LNCaP clone FGC (cell line): ENCODE data around the gene MFSD6.

Experiments
- DNase-seq: peaks from one replicate; pipeline ENCODE4 v3.0.0-alpha.2; 2011; ENCODE audit warnings: low read depth
- H3K4me3 ChIP-seq: 2 replicates; pipeline ENCODE4 v1.5.1; 2011; ENCODE audit warnings: mild to moderate bottlenecking, low read depth, low read length, control low read depth
- CTCF ChIP-seq: IDR thresholded peaks from 2 replicates; pipeline ENCODE4 v1.5.1; 2012; ENCODE audit warnings: mild to moderate bottlenecking; ENCODE audit not compliant: control insufficient read depth, insufficient read depth; ENCODE audit errors: extremely low read depth

MFSD6 gene

DNA sequence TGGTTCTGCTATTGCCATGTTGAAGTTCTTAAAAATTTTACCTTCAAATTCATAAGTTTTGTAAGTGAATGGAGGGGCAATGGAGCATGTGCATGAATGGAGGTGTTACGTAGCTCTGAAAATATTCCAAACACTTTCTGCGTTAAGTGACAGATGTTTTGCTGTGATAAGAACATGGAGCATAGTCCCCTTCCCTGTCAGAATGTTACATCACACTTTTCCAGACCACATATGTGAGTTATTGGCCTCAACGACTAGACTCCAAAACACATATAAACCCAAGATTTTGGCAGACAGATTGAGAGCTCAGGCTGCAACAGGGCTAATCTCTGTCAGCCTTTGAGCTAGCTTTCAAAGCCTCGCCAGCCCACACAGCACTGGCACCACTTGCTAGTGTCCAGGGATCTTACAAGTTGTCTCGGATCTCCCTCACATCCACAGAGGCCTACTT, 27.2 kb upstream of the MFSD6 start:
- no peak for DNase-seq
- TF ChIP-seq CTCF = no peak

DNA sequence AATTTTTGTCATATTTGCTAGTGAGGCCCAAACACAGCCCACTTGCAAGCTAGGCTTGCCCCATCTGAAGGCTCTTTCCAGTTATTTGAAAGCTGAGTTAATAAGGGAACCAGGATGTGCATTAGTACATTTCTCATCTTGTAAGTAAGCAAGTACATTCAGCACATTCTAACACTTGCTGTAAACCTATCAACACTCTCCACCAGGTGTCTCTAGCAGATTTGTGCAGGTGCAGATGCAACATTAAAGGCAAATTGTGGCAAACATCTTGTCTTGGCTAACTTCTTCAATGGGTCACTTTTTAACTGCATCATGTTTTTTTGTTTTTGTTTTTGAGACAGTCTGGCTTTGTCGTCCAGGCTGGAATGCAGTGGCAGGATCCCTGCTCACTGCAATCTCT, 25.3 kb upstream of the MFSD6 start:
- DNase-seq = peak; percentile 67
- H3K4me3 ChIP-seq = no peak overlapping the region
- peak; percentile 53 for TF ChIP-seq CTCF

More for the DNA sequence above, 27.2 kb upstream of the MFSD6 start:
- no peak overlapping the region for H3K4me3 ChIP-seq

DNA sequence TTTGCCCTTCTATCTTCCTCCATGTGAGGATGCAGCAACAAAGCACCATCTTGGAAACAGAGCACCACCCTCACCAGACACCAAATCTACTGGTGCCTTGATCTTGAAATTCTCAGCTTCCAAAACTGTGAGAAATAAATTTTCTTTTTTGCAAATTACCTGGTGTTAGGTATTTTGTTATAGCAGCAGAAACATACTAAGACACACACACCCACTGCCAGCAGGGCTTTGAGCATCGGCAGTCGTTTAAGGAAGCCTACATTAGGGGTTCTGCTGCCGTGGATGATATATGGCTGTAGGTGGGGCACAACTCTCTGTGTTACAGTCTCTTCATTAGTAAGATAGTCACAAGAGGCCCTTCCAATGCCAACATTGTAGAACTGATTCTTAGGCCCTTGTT, 20.7 kb upstream of the MFSD6 start:
- no peak overlapping the region for H3K4me3 ChIP-seq
- no peak for DNase-seq
- no peak for TF ChIP-seq CTCF

GRCh38 chr2:190396271-190396670, 11.9 kb upstream of the MFSD6 start:
- TF ChIP-seq CTCF = no peak

DNA sequence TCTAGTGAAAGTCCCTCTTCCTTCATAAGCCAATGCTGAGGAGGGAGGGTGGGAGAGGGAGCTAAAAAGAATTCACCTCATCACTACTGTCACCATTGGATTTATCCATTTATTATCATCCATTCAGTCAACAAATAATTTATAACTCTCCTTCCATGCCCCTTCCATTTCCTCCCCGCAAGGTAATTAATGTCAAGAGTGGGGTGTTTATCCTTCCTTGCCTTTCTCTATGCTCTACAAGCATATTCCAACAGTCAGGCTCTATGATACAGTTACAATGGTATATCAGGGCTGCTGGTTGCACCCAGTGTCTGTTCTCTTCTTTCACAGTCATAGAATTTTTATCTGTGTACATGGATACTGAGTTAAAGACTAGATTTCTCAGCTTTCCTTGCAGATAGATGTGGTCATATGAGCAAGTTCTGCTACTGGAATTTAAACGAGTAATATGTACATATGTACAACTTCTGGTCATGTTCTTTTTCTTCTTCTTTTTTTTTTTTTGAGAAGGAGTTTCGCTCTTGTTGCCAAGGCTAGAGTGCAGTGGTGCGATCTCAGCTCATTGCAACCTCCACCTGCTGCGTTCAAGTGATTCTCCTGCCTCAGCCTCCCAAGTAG, 5.1 kb upstream of the MFSD6 start:
- TF ChIP-seq CTCF = no peak

More at GRCh38 chr2:190396271-190396670, 11.9 kb upstream of the MFSD6 start:
- no peak overlapping the region for H3K4me3 ChIP-seq
- no peak for DNase-seq

DNA sequence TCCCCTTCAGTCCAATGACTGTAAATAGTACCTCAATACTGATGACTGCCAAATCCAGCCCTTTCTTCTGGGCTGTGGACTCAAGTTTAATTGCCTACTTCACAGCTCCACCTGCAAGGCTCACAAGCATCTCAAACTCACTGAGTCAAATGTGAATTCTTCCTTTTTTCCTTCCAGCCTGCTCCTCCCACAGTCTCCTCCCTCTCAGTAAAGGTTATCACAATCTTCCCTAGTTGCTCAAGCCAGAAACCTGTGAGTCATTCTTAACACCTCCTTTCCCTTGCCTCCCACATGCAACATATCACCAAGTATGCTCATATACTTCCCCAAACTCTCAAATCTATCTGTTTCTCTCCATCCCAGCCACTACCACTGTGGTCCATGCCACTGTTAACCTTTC, 3.7 kb upstream of the MFSD6 start:
- no peak overlapping the region for H3K4me3 ChIP-seq
- no peak for TF ChIP-seq CTCF
- no peak for DNase-seq

More for the DNA sequence above, 5.1 kb upstream of the MFSD6 start:
- H3K4me3 ChIP-seq = no peak overlapping the region
- DNase-seq = no peak

DNA sequence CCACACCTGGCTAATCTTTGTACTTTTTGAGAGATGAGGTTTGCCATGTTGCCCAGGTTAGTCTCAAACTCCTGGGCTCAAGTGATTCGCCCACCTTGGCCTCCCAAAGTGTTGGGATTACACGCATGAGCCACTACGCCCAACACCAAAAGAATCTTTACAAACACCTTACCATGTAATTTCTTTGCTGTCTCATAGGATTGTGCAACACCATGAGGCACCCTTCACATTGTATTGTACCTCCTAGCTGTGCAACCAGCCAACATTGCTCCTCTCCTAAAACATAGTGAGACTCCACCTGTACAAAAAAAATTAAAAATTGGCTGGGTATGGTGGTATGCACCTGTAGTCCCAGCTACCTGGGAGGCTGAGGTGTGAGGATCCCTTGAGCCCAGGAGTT, 3.1 kb upstream of the MFSD6 start:
- no peak for TF ChIP-seq CTCF
- no peak for DNase-seq
- no peak overlapping the region for H3K4me3 ChIP-seq
